H9 (cell line): ENCODE measurements around the gene CCDC40. TPM values are rescaled to one million over a fixed set of nuclear protein-coding genes. Genes with fewer than 3 reads are reported as not detected.

ENCODE experiments used
- DNase-seq: peaks from one replicate; pipeline ENCODE4 v3.0.0-alpha.2; 2017
- H2AFZ ChIP-seq: one replicate; pipeline ENCODE4 v1.6.1; 2013; ENCODE audit warnings: mild to moderate bottlenecking, low read length, control low read depth, moderate library complexity
- H2AK5ac ChIP-seq: 2 replicates; pipeline ENCODE4 v1.6.1; 2013; ENCODE audit warnings: low read length, control low read depth, mixed read lengths; ENCODE audit not compliant: insufficient read length
- H2BK120ac ChIP-seq: one replicate; pipeline ENCODE4 v1.6.1; 2013; ENCODE audit warnings: low read depth, mild to moderate bottlenecking, low read length, control low read depth, inconsistent platforms; ENCODE audit not compliant: poor library complexity, severe bottlenecking
- H2BK12ac ChIP-seq: 2 replicates; pipeline ENCODE4 v1.6.1; 2013; ENCODE audit warnings: low read length, control low read depth, mixed read lengths, low read depth; ENCODE audit not compliant: insufficient read length
- H2BK15ac ChIP-seq: 2 replicates; pipeline ENCODE4 v1.6.1; 2013; ENCODE audit warnings: low read depth, low read length, control low read depth
- H2BK20ac ChIP-seq: one replicate; pipeline ENCODE4 v1.6.1; 2013; ENCODE audit warnings: low read depth, mild to moderate bottlenecking, low read length, control low read depth, inconsistent platforms; ENCODE audit not compliant: poor library complexity, severe bottlenecking
- H2BK5ac ChIP-seq: 2 replicates; pipeline ENCODE4 v1.6.1; 2013; ENCODE audit warnings: low read length, control low read depth, mixed read lengths; ENCODE audit not compliant: insufficient read length
- H3K14ac ChIP-seq: 2 replicates; pipeline ENCODE4 v1.6.1; 2013; ENCODE audit warnings: low read length, control low read depth; ENCODE audit not compliant: insufficient read depth
- H3K18ac ChIP-seq: 2 replicates; pipeline ENCODE4 v1.6.1; 2013; ENCODE audit warnings: low read depth, mild to moderate bottlenecking, mixed read lengths, low read length, control low read depth; ENCODE audit not compliant: insufficient read length
- H3K23ac ChIP-seq: 2 replicates; pipeline ENCODE4 v1.6.1; 2013; ENCODE audit warnings: low read length, control low read depth, mixed read lengths, low read depth; ENCODE audit not compliant: insufficient read length
- H3K23me2 ChIP-seq: 2 replicates; pipeline ENCODE4 v1.6.1; 2013; ENCODE audit warnings: low read depth, mild to moderate bottlenecking, mixed read lengths, low read length, control low read depth; ENCODE audit not compliant: insufficient read length, poor library complexity, severe bottlenecking
- H3K27ac ChIP-seq: 2 replicates; pipeline ENCODE4 v1.5.1; 2013; ENCODE audit warnings: low read length, control low read depth, mixed read lengths, low read depth; ENCODE audit not compliant: insufficient read length
- H3K27me3 ChIP-seq: 2 replicates; pipeline ENCODE4 v1.6.1; 2013; ENCODE audit warnings: low read length, control low read depth, inconsistent platforms; ENCODE audit not compliant: insufficient read depth
- H3K4ac ChIP-seq: 2 replicates; pipeline ENCODE4 v1.6.1; 2013; ENCODE audit warnings: low read depth, mild to moderate bottlenecking, control low read depth, inconsistent platforms, low read length, moderate library complexity
- H3K4me1 ChIP-seq: 2 replicates; pipeline ENCODE4 v1.6.1; 2013; ENCODE audit warnings: low read length, control low read depth, inconsistent platforms; ENCODE audit not compliant: insufficient read depth
- H3K4me2 ChIP-seq: 2 replicates; pipeline ENCODE4 v1.6.1; 2013; ENCODE audit warnings: low read length, control low read depth, mixed read lengths; ENCODE audit not compliant: insufficient read length, insufficient read depth
- H3K56ac ChIP-seq: 2 replicates; pipeline ENCODE4 v1.6.1; 2013; ENCODE audit warnings: low read depth, mild to moderate bottlenecking, mixed read lengths, low read length, control low read depth; ENCODE audit not compliant: insufficient read length
- H3K79me1 ChIP-seq: 2 replicates; pipeline ENCODE4 v1.6.1; 2013; ENCODE audit warnings: low read depth, mild to moderate bottlenecking, moderate library complexity, low read length, control low read depth, inconsistent platforms; ENCODE audit not compliant: insufficient read depth, poor library complexity, severe bottlenecking
- H3K79me2 ChIP-seq: 2 replicates; pipeline ENCODE4 v1.6.1; 2013; ENCODE audit warnings: low read length, control low read depth, inconsistent platforms; ENCODE audit not compliant: insufficient read depth
- H3K9ac ChIP-seq: 2 replicates; pipeline ENCODE4 v1.6.1; 2013; ENCODE audit warnings: low read length, control low read depth, mixed read lengths; ENCODE audit not compliant: insufficient read length; ENCODE audit errors: extremely low read depth
- H3K9me3 ChIP-seq: one replicate; pipeline ENCODE4 v1.6.1; 2013; ENCODE audit warnings: low read depth, low read length, inconsistent platforms; ENCODE audit not compliant: control insufficient read depth
- H3T11ph ChIP-seq: one replicate; pipeline ENCODE4 v1.6.1; 2013; ENCODE audit warnings: mild to moderate bottlenecking, low read length, control low read depth, inconsistent platforms
- H4K20me1 ChIP-seq: one replicate; pipeline ENCODE4 v1.6.1; 2013; ENCODE audit not compliant: control insufficient read depth, insufficient read length, insufficient read depth
- H4K5ac ChIP-seq: 2 replicates; pipeline ENCODE4 v1.6.1; 2013; ENCODE audit warnings: low read depth, mild to moderate bottlenecking, mixed read lengths, low read length, control low read depth; ENCODE audit not compliant: insufficient read length
- H4K8ac ChIP-seq: replicated peaks from 2 replicates; pipeline ENCODE4 v1.6.1; 2013; ENCODE audit warnings: low read length, control low read depth, mixed read lengths, low read depth; ENCODE audit not compliant: insufficient read length
- H4K91ac ChIP-seq: 2 replicates; pipeline ENCODE4 v1.6.1; 2013; ENCODE audit warnings: low read depth, mild to moderate bottlenecking, moderate library complexity, mixed read lengths, low read length, control low read depth; ENCODE audit not compliant: insufficient read length
- H3K27ac Mint-ChIP-seq, 3 experiments: 2 replicates in 2 of 3; 3 replicates in 1 of 3; pipeline ENCODE4 v1.8.0; 2020 to 2021; ENCODE audit warnings: mixed read lengths in 3 of 3, mild to moderate bottlenecking in 1 of 3, moderate library complexity in 1 of 3
- H3K27me3 Mint-ChIP-seq: 2 replicates; pipeline ENCODE4 v1.8.0; 2021; ENCODE audit warnings: low read depth, mild to moderate bottlenecking, moderate library complexity, mixed read lengths
- H3K36me3 Mint-ChIP-seq, 3 experiments: 2 replicates in 2 of 3; 3 replicates in 1 of 3; pipeline ENCODE4 v1.8.0; 2020 to 2021; ENCODE audit warnings: low read depth in 3 of 3, mixed read lengths in 3 of 3; ENCODE audit not compliant: insufficient read depth in 1 of 3
- H3K4me1 Mint-ChIP-seq, 2 experiments: 2 replicates each; pipeline ENCODE4 v1.8.0; 2020; ENCODE audit warnings: mixed read lengths in 2 of 2
- H3K4me3 Mint-ChIP-seq, 2 experiments: 2 replicates in 1 of 2; 3 replicates in 1 of 2; pipeline ENCODE4 v1.8.0; 2020 to 2021; ENCODE audit warnings: mild to moderate bottlenecking in 2 of 2, mixed read lengths in 2 of 2, moderate library complexity in 1 of 2
- H3K9me3 Mint-ChIP-seq, 2 experiments: 2 replicates in 1 of 2; 3 replicates in 1 of 2; pipeline ENCODE4 v1.8.0; 2020; ENCODE audit warnings: mild to moderate bottlenecking in 2 of 2, mixed read lengths in 2 of 2, moderate library complexity in 1 of 2
- WGBS: extraction: QIAGEN DNeasy Blood & Tissue Kit; methylation state at CpG from one replicate; pipeline ENCODE4 v1.1.7; 2013; ENCODE audit warnings: missing lambda C conversion rate, low lambda C conversion rate, mixed read lengths; ENCODE audit not compliant: insufficient read length; ENCODE audit errors: extremely low coverage; 5-methylcytosine and 5-hydroxymethylcytosine counted together
- total RNA-seq: library from RNA; stranded (reverse); gene quantifications from 2 replicates; pipeline ENCODE4 v1.2.1, GENCODE V29; 2021
- TF ChIP-seq, protein P1 (sequence below): fragments of 200-600 bp; sonication (generic); conservative IDR thresholded peaks from 3 replicates; pipeline ENCODE4 v1.8.0; 2021; ENCODE audit warnings: antibody characterized with exemption, mild to moderate bottlenecking

Gene CCDC40
- total RNA-seq, 1 experiment from 2014 or later, result 8.9 TPM

DNA sequence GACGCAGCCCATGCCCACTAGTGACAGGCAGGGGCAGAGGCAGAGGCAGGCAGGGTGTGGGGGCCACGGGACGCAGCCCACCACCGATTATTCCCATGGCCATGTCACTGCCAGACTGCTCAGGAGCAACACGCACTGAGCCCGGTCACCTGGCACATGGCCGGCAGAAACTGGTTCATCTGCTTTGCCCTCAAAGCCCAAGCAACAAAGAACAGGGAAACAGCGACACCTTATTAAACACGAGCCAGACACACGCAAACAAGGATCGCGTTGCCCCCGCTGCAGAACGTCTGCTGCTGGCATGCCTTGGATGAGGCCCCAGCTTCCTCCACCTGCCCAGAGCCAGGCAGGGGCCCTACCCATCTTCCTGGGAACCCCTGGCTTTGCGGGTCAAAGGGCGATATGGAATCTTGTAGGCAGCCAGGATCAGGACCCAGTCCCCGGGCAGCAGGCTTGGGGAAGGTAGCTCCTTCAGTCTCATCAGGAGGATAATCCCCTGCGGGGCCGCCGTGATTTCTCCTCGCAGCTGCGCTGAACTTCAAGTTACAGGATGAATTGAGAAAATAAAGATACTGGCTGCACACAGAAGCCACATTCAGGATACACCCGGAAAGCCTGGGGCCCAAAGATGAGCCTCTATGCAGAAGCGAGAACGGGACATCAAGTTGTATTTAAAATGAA is 5.6 kb upstream of the CCDC40 start:
- H3K23me2 ChIP-seq, result peaks cover 7% of the 10 kb centered on the region
- no peak overlapping the region for H2BK15ac ChIP-seq
- H4K20me1 ChIP-seq, result peaks cover 4% of the 10 kb centered on the region
- no peak overlapping the region for H4K8ac ChIP-seq
- no peak overlapping the region for H2AK5ac ChIP-seq
- no peak overlapping the region for H3K27ac ChIP-seq
- H3K9ac ChIP-seq, result no peak overlapping the region
- no peaks in the 10 kb centered on the region for H3K27me3 ChIP-seq
- H2BK12ac ChIP-seq, result no peak overlapping the region
- Mint-ChIP-seq H3K9me3 (peaks cover 0 to 2% of the 10 kb centered on the region in 2 experiments; a peak in 1 of 5 replicates), H3K4me3 (no peak overlapping the region), H3K27ac (no peak overlapping the region), H3K4me1 (peaks cover 45 to 48% of the 10 kb centered on the region in 2 experiments), H3K27me3 (no peaks in the 10 kb centered on the region), H3K36me3 (peaks cover 3 to 15% (median 7%) of the 10 kb centered on the region in 3 experiments; a peak in 5 of 7 replicates)
- DNase-seq, result no peak
- no peak overlapping the region for H3T11ph ChIP-seq
- no peak overlapping the region; the same call in 1 of the 2 replicates for H3K14ac ChIP-seq
- H3K4me2 ChIP-seq, result no peak overlapping the region
- no peak overlapping the region for H2BK5ac ChIP-seq
- H4K91ac ChIP-seq, result no peak overlapping the region
- TF ChIP-seq, protein P1, sequence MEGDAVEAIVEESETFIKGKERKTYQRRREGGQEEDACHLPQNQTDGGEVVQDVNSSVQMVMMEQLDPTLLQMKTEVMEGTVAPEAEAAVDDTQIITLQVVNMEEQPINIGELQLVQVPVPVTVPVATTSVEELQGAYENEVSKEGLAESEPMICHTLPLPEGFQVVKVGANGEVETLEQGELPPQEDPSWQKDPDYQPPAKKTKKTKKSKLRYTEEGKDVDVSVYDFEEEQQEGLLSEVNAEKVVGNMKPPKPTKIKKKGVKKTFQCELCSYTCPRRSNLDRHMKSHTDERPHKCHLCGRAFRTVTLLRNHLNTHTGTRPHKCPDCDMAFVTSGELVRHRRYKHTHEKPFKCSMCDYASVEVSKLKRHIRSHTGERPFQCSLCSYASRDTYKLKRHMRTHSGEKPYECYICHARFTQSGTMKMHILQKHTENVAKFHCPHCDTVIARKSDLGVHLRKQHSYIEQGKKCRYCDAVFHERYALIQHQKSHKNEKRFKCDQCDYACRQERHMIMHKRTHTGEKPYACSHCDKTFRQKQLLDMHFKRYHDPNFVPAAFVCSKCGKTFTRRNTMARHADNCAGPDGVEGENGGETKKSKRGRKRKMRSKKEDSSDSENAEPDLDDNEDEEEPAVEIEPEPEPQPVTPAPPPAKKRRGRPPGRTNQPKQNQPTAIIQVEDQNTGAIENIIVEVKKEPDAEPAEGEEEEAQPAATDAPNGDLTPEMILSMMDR, result no peak
- peaks cover 49% of the 10 kb centered on the region; the same call in 1 of the 2 replicates for H3K79me2 ChIP-seq
- H3K79me1 ChIP-seq, result peaks cover 7% of the 10 kb centered on the region
- H2BK20ac ChIP-seq, result no peak overlapping the region
- no peak overlapping the region for H3K18ac ChIP-seq
- no peak overlapping the region for H2BK120ac ChIP-seq
- no peak overlapping the region for H3K56ac ChIP-seq
- H3K4ac ChIP-seq, result no peak overlapping the region
- no peaks in the 10 kb centered on the region for H3K9me3 ChIP-seq
- H3K23ac ChIP-seq, result no peak overlapping the region
- WGBS, result no CpG with 5 or more reads among the region's 25 CpGs
- no peak overlapping the region for H2AFZ ChIP-seq
- no peak overlapping the region for H4K5ac ChIP-seq
- no peaks in the 10 kb centered on the region; the same call in 1 of the 2 replicates for H3K4me1 ChIP-seq
